Mammary epithelial cell (primary cell): Measurements from ENCODE around the gene TUB.

Experiments
- CTCF ChIP-seq, 2 donors: IDR thresholded peaks in 1 of 2; conservative IDR thresholded peaks in 1 of 2; 2 replicates each; pipeline ENCODE4 v1.5.1; 2011 to 2012; ENCODE audit warnings: inconsistent platforms in 2 of 2, low read length in 2 of 2, mild to moderate bottlenecking in 2 of 2, control low read depth in 1 of 2, low read depth in 1 of 2; ENCODE audit not compliant: insufficient read depth in 1 of 2; ENCODE audit errors: extremely low read depth in 1 of 2
- EZH2 ChIP-seq: IDR thresholded peaks from 2 replicates; pipeline ENCODE4 v1.6.1; 2012; ENCODE audit warnings: low read length, inconsistent platforms, borderline replicate concordance

- TF ChIP-seq CTCF (conservative IDR thresholded peaks at IDR 0.05 in 1 of 2, IDR thresholded peaks at IDR 0.05 in 1 of 2; ENCODE audit: extremely low read depth in 1 of 2, insufficient read depth in 1 of 2, low read depth in 1 of 2, low read length in 2 of 2): no peak
- no peak for TF ChIP-seq EZH2
Measured at GRCh38 chr11:8067929-8068575, 13.0 kb upstream of the TUB start.
